Muscle layer of duodenum (tissue), 2 donors: ENCODE measurements around the gene TK1.
"Not testable (repeated sequence)": the region's sequence is repeated elsewhere in the genome, so short reads cannot be mapped to it uniquely, and the experiment has no call there.

Experiments
- H3K27ac ChIP-seq: one replicate; pipeline ENCODE4 v1.7.0; 2013; ENCODE audit warnings: mild to moderate bottlenecking, low read length
- H3K27me3 ChIP-seq: one replicate; pipeline ENCODE4 v1.7.0; 2013; ENCODE audit warnings: low read depth, mild to moderate bottlenecking, control low read depth, low read length
- H3K36me3 ChIP-seq, 2 donors: one replicate each; pipeline ENCODE4 v1.7.0; 2013; ENCODE audit warnings: low read length in 2 of 2, control low read depth in 1 of 2, mild to moderate bottlenecking in 1 of 2; ENCODE audit not compliant: insufficient read depth in 2 of 2, control insufficient read depth in 1 of 2
- H3K4me1 ChIP-seq, 2 donors: one replicate each; pipeline ENCODE4 v1.7.0; 2013; ENCODE audit warnings: low read length in 2 of 2, mild to moderate bottlenecking in 2 of 2, control low read depth in 1 of 2, moderate library complexity in 1 of 2; ENCODE audit not compliant: insufficient read depth in 2 of 2, control insufficient read depth in 1 of 2
- H3K4me3 ChIP-seq, 2 donors: one replicate each; pipeline ENCODE4 v1.7.0; 2013; ENCODE audit warnings: low read length in 2 of 2, low read depth in 1 of 2, mild to moderate bottlenecking in 1 of 2
- H3K9me3 ChIP-seq, 2 donors: one replicate each; pipeline ENCODE4 v1.7.0; 2013; ENCODE audit warnings: low read length in 2 of 2, control low read depth in 1 of 2, mild to moderate bottlenecking in 1 of 2; ENCODE audit not compliant: control insufficient read depth in 1 of 2
- donor health status: healthy.

Gene TK1

DNA sequence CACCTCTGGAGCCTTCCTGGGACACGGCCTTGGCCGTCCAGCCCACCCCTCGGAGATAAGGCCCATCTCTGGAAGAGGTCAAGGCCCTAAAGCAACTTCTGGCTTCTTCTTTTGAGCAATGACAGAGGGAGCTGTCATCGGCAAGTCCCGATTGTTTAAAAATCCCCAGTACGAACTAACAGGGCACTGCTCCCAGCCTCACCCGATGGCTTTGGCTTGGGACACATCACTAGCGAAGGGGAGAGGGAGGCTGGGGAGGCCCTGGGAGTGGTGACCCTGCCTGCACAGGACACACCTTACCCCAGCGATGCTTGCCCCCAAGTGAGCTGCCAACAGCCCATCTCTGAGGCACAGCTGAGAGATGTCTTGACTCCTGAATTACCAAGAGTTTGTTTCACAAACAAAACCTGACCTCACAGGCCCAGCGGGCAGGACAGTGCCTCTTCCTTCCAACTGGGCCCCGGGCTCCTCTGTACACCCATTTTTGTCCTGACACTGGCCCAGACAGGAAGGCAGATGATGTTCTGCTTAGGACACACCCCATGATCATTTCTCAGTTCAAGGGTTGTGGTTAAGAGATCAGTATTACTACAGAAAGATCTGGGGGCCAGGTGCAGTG is 13.6 kb downstream of the TK1 start:
- Histone ChIP-seq H3K4me3 (no peak overlapping the region), H3K36me3 (no peaks in the 10 kb centered on the region), H3K27ac (peak overlapping the region; percentile 86), H3K9me3 (no peaks in the 10 kb centered on the region), H3K27me3 (no peaks in the 10 kb centered on the region), H3K4me1 (peaks cover 26 to 74% of the 10 kb centered on the region in 2 donors)

DNA sequence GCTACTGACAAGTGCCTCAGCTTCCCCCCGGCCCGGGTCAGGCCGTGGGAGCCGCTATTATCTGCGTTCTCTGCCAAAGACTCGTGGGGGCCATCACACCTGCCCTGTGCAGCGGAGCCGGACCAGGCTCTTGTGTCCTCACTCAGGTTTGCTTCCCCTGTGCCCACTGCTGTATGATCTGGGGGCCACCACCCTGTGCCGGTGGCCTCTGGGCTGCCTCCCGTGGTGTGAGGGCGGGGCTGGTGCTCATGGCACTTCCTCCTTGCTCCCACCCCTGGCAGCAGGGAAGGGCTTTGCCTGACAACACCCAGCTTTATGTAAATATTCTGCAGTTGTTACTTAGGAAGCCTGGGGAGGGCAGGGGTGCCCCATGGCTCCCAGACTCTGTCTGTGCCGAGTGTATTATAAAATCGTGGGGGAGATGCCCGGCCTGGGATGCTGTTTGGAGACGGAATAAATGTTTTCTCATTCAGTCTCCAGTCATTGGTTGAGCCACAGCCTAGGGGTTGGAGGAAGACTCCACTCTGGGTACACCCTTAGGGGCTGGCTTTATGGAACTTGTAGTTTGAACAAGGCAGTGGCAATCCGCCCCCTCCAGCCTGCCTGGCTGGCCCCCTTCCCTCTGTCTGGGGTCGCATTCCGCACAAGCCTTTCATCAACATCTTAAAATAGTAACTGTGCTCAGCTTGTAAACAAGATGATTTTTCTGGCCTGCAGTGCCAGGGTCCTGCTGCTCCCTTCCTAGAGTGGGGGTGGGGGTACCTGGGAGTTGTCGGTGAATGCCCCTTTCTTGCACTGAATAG is 14.4 kb downstream of the TK1 start:
- Histone ChIP-seq H3K4me3 (peak overlapping the region in 1 of 2 donors; percentile 3), H3K9me3 (no peaks in the 10 kb centered on the region), H3K36me3 (no peaks in the 10 kb centered on the region), H3K27me3 (no peaks in the 10 kb centered on the region), H3K4me1 (peaks cover 26 to 74% of the 10 kb centered on the region in 2 donors), H3K27ac (peak overlapping the region; percentile 86)

DNA sequence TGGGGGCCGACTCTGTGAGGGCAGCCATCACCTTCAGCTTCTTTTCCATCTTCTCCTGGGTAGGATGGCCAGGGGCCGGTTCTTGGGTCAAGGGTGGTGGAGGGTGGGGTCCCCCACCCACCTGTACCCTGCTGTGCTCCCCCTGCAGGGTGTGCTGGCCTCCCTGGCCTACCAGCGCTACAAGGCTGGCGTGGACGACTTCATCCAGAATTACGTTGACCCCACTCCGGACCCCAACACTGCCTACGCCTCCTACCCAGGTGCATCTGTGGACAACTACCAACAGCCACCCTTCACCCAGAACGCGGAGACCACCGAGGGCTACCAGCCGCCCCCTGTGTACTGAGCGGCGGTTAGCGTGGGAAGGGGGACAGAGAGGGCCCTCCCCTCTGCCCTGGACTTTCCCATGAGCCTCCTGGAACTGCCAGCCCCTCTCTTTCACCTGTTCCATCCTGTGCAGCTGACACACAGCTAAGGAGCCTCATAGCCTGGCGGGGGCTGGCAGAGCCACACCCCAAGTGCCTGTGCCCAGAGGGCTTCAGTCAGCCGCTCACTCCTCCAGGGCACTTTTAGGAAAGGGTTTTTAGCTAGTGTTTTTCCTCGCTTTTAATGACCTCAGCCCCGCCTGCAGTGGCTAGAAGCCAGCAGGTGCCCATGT is 15.1 kb downstream of the TK1 start:
- not testable (repeated sequence) for H3K36me3 ChIP-seq, H3K4me3 ChIP-seq, H3K27me3 ChIP-seq, H3K9me3 ChIP-seq, H3K27ac ChIP-seq
- H3K4me1 ChIP-seq: peaks cover 26 to 70% of the 10 kb centered on the region in 2 donors

DNA sequence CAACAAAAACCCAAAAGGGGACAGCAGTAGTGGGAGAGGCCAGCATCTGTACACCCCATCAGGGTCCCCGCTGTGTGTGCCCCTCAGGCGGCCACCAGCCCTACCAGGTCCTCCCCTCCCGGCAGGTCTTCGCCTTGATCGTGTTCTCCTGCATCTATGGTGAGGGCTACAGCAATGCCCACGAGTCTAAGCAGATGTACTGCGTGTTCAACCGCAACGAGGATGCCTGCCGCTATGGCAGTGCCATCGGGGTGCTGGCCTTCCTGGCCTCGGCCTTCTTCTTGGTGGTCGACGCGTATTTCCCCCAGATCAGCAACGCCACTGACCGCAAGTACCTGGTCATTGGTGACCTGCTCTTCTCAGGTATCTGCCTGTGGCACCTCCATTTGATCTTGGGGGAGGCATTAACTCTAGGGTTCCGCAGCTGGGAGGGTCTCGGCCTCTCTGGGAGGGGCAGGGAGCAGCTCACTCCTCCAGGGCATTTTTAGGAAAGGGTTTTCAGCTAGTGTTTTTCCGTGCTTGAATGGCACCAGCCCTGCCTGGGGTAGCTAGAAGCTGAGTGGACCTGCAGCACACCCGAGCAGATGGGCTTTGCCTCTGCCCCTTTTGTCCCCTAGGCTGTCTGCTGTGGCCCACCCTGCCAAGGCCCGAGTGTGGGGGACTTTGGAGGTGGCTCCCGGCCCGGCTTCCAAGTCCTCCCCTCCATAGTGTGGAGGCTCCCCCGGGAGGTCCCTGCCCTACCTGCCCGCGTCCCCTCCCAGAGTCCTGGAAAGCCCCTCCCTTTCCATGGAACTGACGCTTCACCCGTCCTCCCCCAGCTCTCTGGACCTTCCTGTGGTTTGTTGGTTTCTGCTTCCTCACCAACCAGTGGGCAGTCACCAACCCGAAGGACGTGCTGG is 15.9 kb downstream of the TK1 start:
- Histone ChIP-seq H3K9me3 (no peaks in the 10 kb centered on the region), H3K27ac (no peak overlapping the region), H3K36me3 (no peaks in the 10 kb centered on the region), H3K27me3 (no peaks in the 10 kb centered on the region), H3K4me1 (peaks cover 21 to 62% of the 10 kb centered on the region in 2 donors), H3K4me3 (no peak overlapping the region)

DNA sequence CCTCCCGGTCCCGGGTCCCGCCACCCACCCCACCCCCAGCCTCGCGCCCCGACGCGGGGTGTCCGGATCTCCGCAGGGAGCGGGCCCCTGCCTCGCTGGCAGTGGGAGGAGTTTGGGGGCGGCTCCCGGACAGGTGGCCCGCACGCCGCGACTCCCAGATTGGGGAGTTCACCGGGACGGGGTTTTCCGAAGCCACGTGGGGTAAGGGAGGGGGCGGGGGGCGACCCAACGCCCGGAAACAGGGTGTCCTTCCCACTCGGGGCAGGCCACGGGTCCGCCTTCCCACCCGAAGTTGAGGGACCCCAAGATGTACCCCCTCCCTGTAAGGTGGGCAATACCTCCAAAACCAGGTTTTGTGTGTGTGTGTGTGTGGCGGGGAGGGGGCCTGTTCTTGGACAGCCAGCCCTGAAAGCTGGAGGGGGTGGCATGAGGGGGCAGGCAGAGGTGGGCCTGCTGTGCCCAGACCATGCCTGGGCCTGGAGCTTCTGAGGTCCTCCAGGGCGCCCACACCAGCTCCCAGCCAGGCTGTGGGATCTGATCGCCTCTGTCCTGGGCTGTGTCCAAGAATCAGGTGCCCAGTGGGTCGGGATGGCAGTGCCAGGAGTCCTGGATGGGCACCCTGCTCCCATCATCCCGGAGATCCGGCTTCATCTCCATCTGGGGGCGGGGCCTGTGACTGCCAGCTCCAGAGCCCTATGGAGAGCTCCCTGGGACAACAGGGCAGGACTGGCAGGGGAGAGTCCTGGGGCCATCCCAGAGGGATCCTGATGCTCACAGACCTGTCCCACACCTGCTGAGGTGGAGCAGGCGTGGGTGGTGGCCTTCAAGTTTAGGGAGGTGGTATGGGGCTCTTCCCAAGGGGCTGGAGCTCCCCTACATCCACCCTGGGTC is 17.7 kb downstream of the TK1 start:
- Histone ChIP-seq H3K9me3 (no peaks in the 10 kb centered on the region), H3K27ac (peak overlapping the region; percentile 56)

DNA sequence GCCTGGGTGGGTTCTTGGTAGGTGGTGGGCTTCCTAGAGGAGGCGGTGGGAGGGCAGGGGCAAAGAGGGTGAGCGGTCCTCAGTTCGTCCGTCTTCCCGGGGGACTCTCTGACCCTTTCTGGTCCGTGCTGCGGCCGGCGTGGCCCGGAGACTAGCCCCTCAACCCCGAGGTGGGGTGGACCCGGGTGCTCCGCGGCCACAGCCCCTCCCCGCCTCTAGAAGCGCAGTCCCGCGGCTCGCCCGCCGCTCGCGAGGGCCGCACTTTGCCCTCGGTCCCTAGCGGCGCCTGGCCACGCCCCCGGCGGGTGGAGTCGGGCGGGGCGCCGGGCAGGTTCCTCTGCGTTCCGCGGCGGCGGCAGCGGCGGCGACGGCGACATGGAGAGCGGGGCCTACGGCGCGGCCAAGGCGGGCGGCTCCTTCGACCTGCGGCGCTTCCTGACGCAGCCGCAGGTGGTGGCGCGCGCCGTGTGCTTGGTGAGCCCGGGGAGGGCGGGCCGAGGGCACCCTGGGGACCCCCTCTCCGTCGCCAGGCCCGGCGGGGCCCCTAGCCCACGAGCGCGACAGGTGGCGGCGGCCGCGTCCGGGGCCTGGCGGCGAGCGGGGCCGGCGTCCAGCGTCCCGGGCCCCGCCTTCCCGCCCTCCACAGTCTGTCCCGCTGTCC is 18.5 kb downstream of the TK1 start, which contains the start of gene SYNGR2:
SYNGR2 (plus strand) TSS at position 340 of the 661 bp plus-strand sequence; CDS start at position 376, 36 bp downstream.
- peak within 1 kb of the TSS; percentile 65 to 79 for H3K4me3 ChIP-seq
- H3K27ac ChIP-seq: peak within 1 kb of the TSS; percentile 56
- H3K4me1 ChIP-seq: peaks cover 9 to 36% of the 10 kb centered on the region in 2 donors
- H3K27me3 ChIP-seq: no peaks in the 10 kb centered on the region
- no peaks in the 10 kb centered on the region for H3K9me3 ChIP-seq
- H3K36me3 ChIP-seq: no peaks in the 10 kb centered on the region

More for the DNA sequence above, 17.7 kb downstream of the TK1 start:
- peaks cover 13 to 44% of the 10 kb centered on the region in 2 donors for H3K4me1 ChIP-seq
- H3K27me3 ChIP-seq: no peaks in the 10 kb centered on the region
- no peaks in the 10 kb centered on the region for H3K36me3 ChIP-seq
- peak overlapping the region; percentile 65 to 79 for H3K4me3 ChIP-seq

DNA sequence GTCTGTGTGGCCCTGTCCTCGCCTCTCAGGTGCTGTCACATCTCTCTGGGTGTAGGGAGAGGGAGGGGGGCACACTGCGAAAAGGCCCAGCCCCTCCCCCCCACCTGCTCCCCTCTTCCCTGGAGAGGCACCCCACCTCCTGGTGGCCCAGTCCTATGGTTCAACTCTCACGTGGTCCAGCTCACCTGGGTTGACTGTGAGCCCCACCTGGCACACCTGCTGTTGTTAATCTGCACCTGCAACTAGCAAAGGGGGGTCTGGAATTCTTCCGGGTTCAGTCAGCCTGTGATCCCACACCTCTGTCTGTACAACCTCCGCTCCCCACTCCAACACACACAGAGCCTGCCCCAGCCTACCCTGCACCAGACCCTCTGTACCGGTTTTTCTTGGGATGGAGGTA is 20.4 kb downstream of the TK1 start:
- peaks cover 0 to 17% of the 10 kb centered on the region in 2 donors for H3K4me1 ChIP-seq
- no peak overlapping the region for H3K27ac ChIP-seq
- no peaks in the 10 kb centered on the region for H3K36me3 ChIP-seq
- no peak overlapping the region for H3K4me3 ChIP-seq
- H3K27me3 ChIP-seq: no peaks in the 10 kb centered on the region
- no peaks in the 10 kb centered on the region for H3K9me3 ChIP-seq

DNA sequence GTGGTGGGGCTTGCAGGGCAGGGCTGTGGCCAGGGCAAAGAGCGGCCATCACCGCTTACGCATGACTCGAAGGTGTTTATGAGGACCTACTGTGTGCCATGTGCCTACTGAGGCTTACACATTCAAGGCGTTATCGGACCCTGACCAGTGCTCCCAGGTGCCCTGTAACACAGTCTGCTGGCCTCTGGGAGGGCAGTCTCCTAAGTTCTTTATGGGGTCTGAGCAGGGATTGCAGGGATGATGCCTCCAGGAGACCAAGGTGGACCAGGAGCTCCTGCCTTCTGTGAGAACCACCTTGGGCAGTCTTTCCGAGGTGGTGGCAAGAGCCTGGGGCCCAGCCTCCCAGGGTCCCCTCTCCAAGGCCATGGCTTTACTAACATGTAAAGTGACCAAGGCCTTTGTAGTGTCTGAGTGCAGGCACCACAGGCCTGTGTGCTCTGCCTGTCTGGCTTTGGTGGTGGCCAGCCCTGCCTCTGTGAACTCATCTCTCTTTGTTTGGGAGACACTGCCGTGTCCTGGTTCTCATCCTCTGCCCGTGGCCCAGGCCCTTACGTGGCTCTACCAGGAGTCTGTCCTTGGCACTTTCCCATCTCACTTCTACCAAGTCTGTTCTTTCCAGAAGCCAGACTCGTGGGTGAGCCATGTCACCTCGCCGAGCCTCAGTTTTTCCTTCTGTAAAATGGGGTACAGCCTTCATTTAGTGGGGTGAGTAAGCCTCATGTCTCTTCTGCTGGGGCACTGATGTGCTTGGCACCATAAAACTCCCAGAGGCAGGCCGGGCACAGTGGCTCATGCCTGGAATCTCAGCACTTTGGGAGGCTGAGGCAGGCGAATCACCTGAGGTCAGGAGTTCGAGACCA is 21.9 kb downstream of the TK1 start:
- H3K4me1 ChIP-seq: peaks cover 0 to 10% of the 10 kb centered on the region in 2 donors
- no peak overlapping the region for H3K4me3 ChIP-seq
- no peak overlapping the region for H3K27ac ChIP-seq
- H3K9me3 ChIP-seq: no peaks in the 10 kb centered on the region
- H3K27me3 ChIP-seq: no peaks in the 10 kb centered on the region
- H3K36me3 ChIP-seq: no peaks in the 10 kb centered on the region

DNA sequence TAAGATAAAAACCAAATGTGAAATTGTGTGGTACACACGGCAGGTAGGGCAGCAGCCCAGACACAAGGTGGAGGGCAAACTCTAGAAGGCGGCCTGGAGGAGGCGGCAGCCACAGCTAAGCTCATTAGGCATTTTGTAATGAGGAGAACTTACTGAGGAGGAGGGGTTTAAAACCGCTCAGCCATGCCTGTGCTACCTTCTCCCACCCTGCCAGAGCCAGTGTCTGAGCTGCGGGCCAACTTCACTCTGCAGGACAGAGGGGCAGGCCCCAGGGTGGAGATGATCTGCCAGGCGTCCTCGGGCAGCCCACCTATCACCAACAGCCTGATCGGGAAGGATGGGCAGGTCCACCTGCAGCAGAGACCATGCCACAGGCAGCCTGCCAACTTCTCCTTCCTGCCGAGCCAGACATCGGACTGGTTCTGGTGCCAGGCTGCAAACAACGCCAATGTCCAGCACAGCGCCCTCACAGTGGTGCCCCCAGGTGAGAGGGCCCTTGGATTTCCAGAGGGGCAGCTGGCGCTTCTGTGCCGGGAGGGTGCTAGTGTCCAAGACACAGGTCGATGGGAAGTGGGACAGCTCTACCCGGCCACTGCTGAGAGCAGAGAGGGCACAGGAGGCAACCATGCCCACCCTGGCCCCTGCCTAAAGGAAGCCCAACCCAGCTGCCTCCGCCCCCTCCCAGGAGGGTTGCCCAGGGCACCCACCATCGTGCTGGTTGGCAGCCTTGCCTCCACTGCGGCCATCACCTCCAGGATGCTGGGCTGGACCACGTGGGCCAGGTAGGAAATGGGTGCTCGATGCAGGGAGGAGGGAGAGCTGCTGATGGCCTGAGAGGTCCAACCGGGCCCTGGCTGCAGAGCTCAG is 22.7 kb downstream of the TK1 start:
- Histone ChIP-seq H3K27ac (no peak overlapping the region), H3K9me3 (no peaks in the 10 kb centered on the region), H3K36me3 (no peaks in the 10 kb centered on the region), H3K27me3 (no peaks in the 10 kb centered on the region), H3K4me3 (no peak overlapping the region), H3K4me1 (peaks cover 0 to 1% of the 10 kb centered on the region in 2 donors)
